H1 (cell line): ENCODE data around the gene SEMA4D. TPM values are rescaled to one million over a fixed set of nuclear protein-coding genes. Genes with fewer than 3 reads are reported as not detected.

Experiments
- CTCF ChIA-PET: fragments of 300-600 bp; sonication (Branson Sonifier 250); formaldehyde crosslinking; loops from one replicate; lab custom pipeline; 2021; ENCODE audit not compliant: partially characterized antibody; lab: Charles Lee
- POLR2A ChIA-PET: fragments of 300-600 bp; sonication (Branson Sonifier 250); formaldehyde crosslinking; loops from one replicate; lab custom pipeline; 2021; ENCODE audit warnings: inconsistent platforms; ENCODE audit not compliant: partially characterized antibody; lab: Charles Lee
- DNase-seq, 2 experiments: peaks; one replicate each; pipeline versions ENCODE4 v3.0.0 to v3.0.0-alpha.2; 2010 to 2022; ENCODE audit warnings: low spot score in 2 of 2, low read depth in 1 of 2, mixed read lengths in 1 of 2
- FAIRE-seq: peaks from 2 replicates; lab custom pipeline; 2011; peaks lifted over from hg19 to GRCh38; lab: Jason Lieb, UNC
- H2AFZ ChIP-seq: 2 replicates; pipeline ENCODE4 v1.8.1; 2012; ENCODE audit warnings: low read length, inconsistent platforms
- H2AK5ac ChIP-seq: 2 replicates; pipeline ENCODE4 v1.6.1; 2013; ENCODE audit warnings: low read depth, low read length
- H2BK120ac ChIP-seq: replicated peaks from 2 replicates; pipeline ENCODE3; 2013; ENCODE audit warnings: low read depth, low read length, inconsistent platforms
- H2BK12ac ChIP-seq: 2 replicates; pipeline ENCODE4 v1.6.1; 2013; ENCODE audit warnings: low read depth, low read length
- H2BK15ac ChIP-seq: 2 replicates; pipeline ENCODE4 v1.6.1; 2013; ENCODE audit warnings: low read length
- H2BK20ac ChIP-seq: 2 replicates; pipeline ENCODE4 v1.6.1; 2013; ENCODE audit warnings: low read length
- H2BK5ac ChIP-seq: 2 replicates; pipeline ENCODE4 v1.6.1; 2013; ENCODE audit warnings: low read depth, low read length
- H3K14ac ChIP-seq: 2 replicates; pipeline ENCODE4 v1.6.1; 2013; ENCODE audit warnings: inconsistent platforms; ENCODE audit not compliant: insufficient read length
- H3K18ac ChIP-seq: 2 replicates; pipeline ENCODE4 v1.6.1; 2013; ENCODE audit warnings: low read length; ENCODE audit errors: extremely low read depth
- H3K23ac ChIP-seq: 2 replicates; pipeline ENCODE4 v1.6.1; 2013; ENCODE audit warnings: inconsistent platforms; ENCODE audit not compliant: insufficient read length
- H3K23me2 ChIP-seq: 2 replicates; pipeline ENCODE4 v1.6.1; 2013; ENCODE audit warnings: low read depth, low read length
- H3K27ac ChIP-seq: 2 replicates; pipeline ENCODE4 v1.6.1; 2011; ENCODE audit warnings: low read depth, low read length, inconsistent platforms
- H3K27me3 ChIP-seq, 4 experiments: replicated peaks in 1 of 4; 1 replicate in 1 of 4; 2 replicates in 3 of 4; pipeline versions ENCODE4 v1.6.1 to v1.8.1; 2011 to 2013; ENCODE audit warnings: low read length in 3 of 4, mild to moderate bottlenecking in 3 of 4, inconsistent platforms in 2 of 4, mixed read lengths in 2 of 4, moderate library complexity in 1 of 4; ENCODE audit not compliant: control insufficient read depth in 3 of 4, insufficient read depth in 3 of 4; ENCODE audit errors: extremely low read depth in 1 of 4
- H3K36me3 ChIP-seq, 4 experiments: 2 replicates each; pipeline versions ENCODE4 v1.6.1 to v1.8.1; 2011 to 2013; ENCODE audit warnings: mild to moderate bottlenecking in 4 of 4, low read length in 3 of 4, moderate library complexity in 2 of 4, control low read depth in 1 of 4, inconsistent platforms in 1 of 4; ENCODE audit not compliant: insufficient read depth in 4 of 4, control insufficient read depth in 2 of 4
- H3K4ac ChIP-seq: replicated peaks from 2 replicates; pipeline ENCODE3; 2013; ENCODE audit warnings: low read length, low read depth, mixed read lengths, inconsistent platforms; ENCODE audit not compliant: insufficient read length
- H3K4me1 ChIP-seq, 4 experiments: replicated peaks in 1 of 4; 1 replicate in 1 of 4; 2 replicates in 3 of 4; pipeline versions ENCODE4 v1.6.1 to v1.8.1; 2011 to 2013; ENCODE audit warnings: low read length in 3 of 4, inconsistent platforms in 2 of 4, mixed read lengths in 1 of 4; ENCODE audit not compliant: insufficient read depth in 4 of 4, control insufficient read depth in 3 of 4
- H3K4me2 ChIP-seq, 2 experiments: 2 replicates each; pipeline versions ENCODE4 v1.6.1 to v1.8.1; 2011 to 2013; ENCODE audit warnings: low read depth in 2 of 2, low read length in 2 of 2, control low read depth in 1 of 2, inconsistent platforms in 1 of 2, mild to moderate bottlenecking in 1 of 2; ENCODE audit not compliant: insufficient read depth in 1 of 2
- H3K4me3 ChIP-seq, 4 experiments: fragments of 200-600, 300-600 bp in 1 of 4; sonication (generic), shearing (Covaris generic), sonication (Bioruptor Twin) in 1 of 4; 2 replicates each; pipeline versions ENCODE4 v1.5.1 to v1.8.1; 2011 to 2016; ENCODE audit warnings: low read length in 4 of 4, low read depth in 3 of 4, control low read depth in 2 of 4, inconsistent platforms in 2 of 4, mild to moderate bottlenecking in 2 of 4, mixed read lengths in 1 of 4, moderate library complexity in 1 of 4; ENCODE audit not compliant: insufficient read depth in 2 of 4; ENCODE audit errors: extremely low read depth in 1 of 4
- H3K56ac ChIP-seq: replicated peaks from 2 replicates; pipeline ENCODE3; 2013; ENCODE audit warnings: low read depth, mild to moderate bottlenecking, mixed read lengths, low read length, inconsistent platforms; ENCODE audit not compliant: insufficient read length
- H3K79me1 ChIP-seq: 2 replicates; pipeline ENCODE4 v1.6.1; 2013; ENCODE audit warnings: low read depth, low read length, control low read depth
- H3K79me2 ChIP-seq, 2 experiments: 2 replicates each; pipeline versions ENCODE4 v1.6.1 to v1.8.1; 2012 to 2013; ENCODE audit warnings: low read length in 2 of 2, mild to moderate bottlenecking in 2 of 2, inconsistent platforms in 1 of 2; ENCODE audit not compliant: insufficient read depth in 2 of 2, control insufficient read depth in 1 of 2
- H3K9ac ChIP-seq, 4 experiments: replicated peaks in 1 of 4; 1 replicate in 1 of 4; 2 replicates in 3 of 4; pipeline versions ENCODE4 v1.6.1 to v1.8.1; 2011 to 2013; ENCODE audit warnings: low read depth in 3 of 4, low read length in 3 of 4, control low read depth in 2 of 4, mild to moderate bottlenecking in 2 of 4, moderate library complexity in 2 of 4, inconsistent platforms in 1 of 4; ENCODE audit errors: extremely low read depth in 1 of 4
- H3K9me3 ChIP-seq, 2 experiments: 2 replicates each; pipeline versions ENCODE4 v1.6.1 to v1.8.1; 2012 to 2013; ENCODE audit warnings: mild to moderate bottlenecking in 2 of 2, moderate library complexity in 2 of 2, control low read depth in 1 of 2, inconsistent platforms in 1 of 2, low read depth in 1 of 2, low read length in 1 of 2, mixed read lengths in 1 of 2; ENCODE audit not compliant: insufficient read depth in 2 of 2
- H4K20me1 ChIP-seq, 2 experiments: replicated peaks in 1 of 2; 2 replicates each; pipeline versions ENCODE3 to v1.8.1; 2011 to 2013; ENCODE audit warnings: inconsistent platforms in 2 of 2, low read length in 2 of 2, mild to moderate bottlenecking in 1 of 2; ENCODE audit not compliant: insufficient read depth in 2 of 2, control insufficient read depth in 1 of 2
- H4K5ac ChIP-seq: 2 replicates; pipeline ENCODE4 v1.6.1; 2013; ENCODE audit warnings: low read length, low read depth, mixed read lengths, inconsistent platforms; ENCODE audit not compliant: insufficient read length
- H4K8ac ChIP-seq: 2 replicates; pipeline ENCODE4 v1.8.0; 2013; ENCODE audit warnings: mild to moderate bottlenecking, moderate library complexity, low read length, inconsistent platforms; ENCODE audit not compliant: insufficient read depth; ENCODE audit errors: extremely low read depth
- H4K91ac ChIP-seq: replicated peaks from 2 replicates; pipeline ENCODE3; 2013; ENCODE audit warnings: low read length, mixed read lengths, inconsistent platforms; ENCODE audit not compliant: insufficient read length
- CREB1 ChIP-seq: IDR thresholded peaks from 2 replicates; pipeline ENCODE4 v1.6.1; 2012; ENCODE audit warnings: inconsistent platforms
- WGBS, 2 experiments: shearing (Covaris generic) in 1 of 2; methylation state at CpG; one replicate each; pipeline versions ENCODE4 v1.1.6 to v1.1.7; 2013 to 2015; ENCODE audit warnings: low lambda C conversion rate in 2 of 2, mixed read lengths in 2 of 2, inconsistent platforms in 1 of 2, low coverage in 1 of 2, missing lambda C conversion rate in 1 of 2; ENCODE audit not compliant: insufficient replicate concordance in 2 of 2, insufficient coverage in 1 of 2, insufficient read length in 1 of 2; ENCODE audit errors: extremely low coverage in 1 of 2, missing lambda C conversion rate in 1 of 2; 5-methylcytosine and 5-hydroxymethylcytosine counted together
- polyA plus RNA-seq, 7 experiments: library from polyadenylated mRNA; depleted of rRNA in 3 of 7; stranded (reverse) in 5 of 7; unstranded in 2 of 7; fragments of >200 nt in 5 of 7; fragments of 200-250 nt in 2 of 7; gene quantifications; 1 replicate in 5 of 7; 2 replicates in 1 of 7; 4 replicates in 1 of 7; pipeline versions ENCODE4 v1.2.1 to v1.2.3, GENCODE V29; 2011 to 2013; ENCODE audit warnings: missing spikeins in 2 of 7, mixed read lengths in 2 of 7
- total RNA-seq: library from RNA; stranded (reverse); fragmentation: NEBNext Ultra II Directional; extraction: Animal tissue kit (Norgen Biotek cat#: 25700); gene quantifications from 2 replicates; pipeline ENCODE4 v1.2.1, GENCODE V29; 2021

Gene SEMA4D
- total and polyA plus RNA-seq, 2 of the 8 experiments (the other 6 are each of a cell fraction or from before 2014, with no cell fraction given): 21.0 to 70.4 TPM

- no peak overlapping the region for H3K4me2 ChIP-seq
- H3K27ac ChIP-seq: no peak overlapping the region
- no peak overlapping the region for H4K91ac ChIP-seq
- no peaks in the 10 kb centered on the region for H3K27me3 ChIP-seq
- peaks cover 15 to 96% of the 10 kb centered on the region in 2 experiments for H3K79me2 ChIP-seq
- H2AK5ac ChIP-seq: no peak overlapping the region
- H2BK12ac ChIP-seq: no peak overlapping the region
- H3K23me2 ChIP-seq: peaks cover 7% of the 10 kb centered on the region
- 94% methylated on average over 5 of the region's 5 CpGs; no CpG with 5 or more reads in 1 of the 2 experiments for WGBS, 2 experiments
- no peak overlapping the region for H2AFZ ChIP-seq
- no peak overlapping the region for H2BK120ac ChIP-seq
- H3K18ac ChIP-seq: no peak overlapping the region
- H3K4ac ChIP-seq: no peak overlapping the region
- H3K4me1 ChIP-seq: peaks cover 3 to 23% (median 8%) of the 10 kb centered on the region in 4 experiments; a peak in 6 of 7 replicates
- DNase-seq: no peak
- H4K8ac ChIP-seq: no peak overlapping the region
- peaks cover 25% of the 10 kb centered on the region for H3K79me1 ChIP-seq
- no peak overlapping the region for H3K23ac ChIP-seq
- no peak overlapping the region for H3K4me3 ChIP-seq
- H2BK5ac ChIP-seq: no peak overlapping the region
- H3K36me3 ChIP-seq: no peaks in the 10 kb centered on the region; a peak in 2 of 8 replicates
- H3K9me3 ChIP-seq: no peaks in the 10 kb centered on the region
- ChIA-PET CTCF (interaction anchor here (0.6 to 1.6 kb wide), 5 partner anchors 29 to 354 kb away, joined by 3 to 4 read pairs (median 3); no protein-coding TSS in a partner anchor), POLR2A (no interaction called here)
- no peak overlapping the region for H3K9ac ChIP-seq
- no peak overlapping the region for H3K14ac ChIP-seq
- TF ChIP-seq CREB1: no peak
- H2BK15ac ChIP-seq: no peak overlapping the region
- no peak overlapping the region for H2BK20ac ChIP-seq
- H4K5ac ChIP-seq: no peak overlapping the region
- H4K20me1 ChIP-seq: peaks cover 3 to 19% of the 10 kb centered on the region in 2 experiments
- FAIRE-seq: no peak
- no peak overlapping the region for H3K56ac ChIP-seq
Measured at GRCh38 chr9:89488131-89488530, 9.8 kb downstream of the SEMA4D start.
